GM19025 (cell line): ENCODE measurements around the gene GUCA2A.

Source experiments
- ATAC-seq: cut with Tn5 transposase; IDR thresholded peaks from one replicate; pipeline ENCODE4 v1.9.1; 2021; ENCODE audit warnings: mild to moderate bottlenecking, low read depth, moderate library complexity; ENCODE audit not compliant: unreplicated experiment

The GUCA2A gene

DNA sequence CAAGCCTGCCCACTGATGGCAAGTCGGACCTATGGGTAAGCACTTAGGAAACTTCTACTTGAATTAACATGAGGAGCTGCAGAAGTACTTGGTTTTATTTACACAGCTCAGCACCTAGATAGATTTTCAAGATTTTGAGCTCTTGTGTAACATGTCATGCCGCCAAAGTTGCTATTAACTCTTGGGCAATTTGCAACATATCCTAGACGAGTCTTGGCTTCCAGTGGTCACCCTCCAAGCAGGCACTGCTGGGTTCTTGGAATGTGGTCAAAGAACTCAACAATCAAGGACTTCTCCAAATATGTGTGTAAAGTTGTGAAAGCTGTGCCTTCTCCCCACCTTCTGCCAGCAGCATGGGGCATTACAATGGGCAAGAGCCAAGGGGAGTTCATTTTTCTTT, 29.1 kb downstream of the GUCA2A start:
- no peak for ATAC-seq

DNA sequence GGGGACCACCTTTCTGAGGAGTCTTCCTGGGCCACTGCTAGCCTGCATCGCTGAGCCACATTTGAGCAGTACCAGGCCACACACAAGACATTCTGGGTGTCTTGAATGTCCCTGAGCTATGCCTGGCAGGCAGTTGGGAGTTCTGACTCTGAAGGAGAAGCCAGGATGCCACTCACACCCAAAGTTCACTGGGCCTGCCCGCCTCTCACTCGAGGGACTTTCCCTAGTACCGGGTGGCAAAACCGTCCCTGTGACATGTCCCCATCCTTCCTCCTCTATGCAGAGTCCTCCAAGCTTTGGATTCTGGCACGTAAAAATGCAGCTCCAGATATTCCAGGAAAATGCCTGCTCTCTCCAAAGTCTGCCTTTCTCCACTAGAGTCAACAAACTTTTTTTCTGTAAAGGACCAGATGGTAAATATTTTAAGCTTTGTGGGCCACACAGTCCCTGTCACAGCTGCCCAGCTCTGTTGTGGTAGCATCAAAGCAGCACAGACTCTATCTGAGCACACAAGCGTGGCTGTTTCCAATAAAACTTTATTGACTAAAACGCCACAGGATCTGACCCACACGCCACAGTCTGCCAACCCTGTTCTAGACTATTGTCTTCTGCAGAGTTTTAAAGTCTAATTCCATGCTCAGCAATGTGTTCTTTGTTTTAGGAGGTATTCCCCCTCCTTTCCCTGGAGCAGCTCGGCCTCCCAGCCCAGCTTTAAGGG, 30.6 kb downstream of the GUCA2A start:
- ATAC-seq, result no peak

DNA sequence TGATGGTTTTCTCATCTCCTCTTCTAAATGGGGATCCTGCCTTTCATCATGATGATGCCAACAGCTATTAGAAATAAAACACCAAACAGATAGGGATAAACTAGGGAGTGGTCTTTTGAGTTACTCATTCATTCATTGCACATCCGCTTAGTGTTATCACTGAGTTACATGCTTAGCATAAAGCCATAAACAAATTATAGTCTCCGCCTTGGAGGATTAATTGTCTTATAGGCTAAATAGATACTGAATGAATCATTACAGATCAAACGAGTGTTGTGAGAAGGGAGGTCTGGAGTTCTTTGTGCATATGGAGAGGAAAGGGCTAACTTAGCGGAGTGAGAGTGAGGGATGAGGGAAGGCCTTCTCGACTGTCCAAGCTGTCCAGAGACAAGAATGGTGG, 31.2 kb downstream of the GUCA2A start:
- ATAC-seq, result no peak

DNA sequence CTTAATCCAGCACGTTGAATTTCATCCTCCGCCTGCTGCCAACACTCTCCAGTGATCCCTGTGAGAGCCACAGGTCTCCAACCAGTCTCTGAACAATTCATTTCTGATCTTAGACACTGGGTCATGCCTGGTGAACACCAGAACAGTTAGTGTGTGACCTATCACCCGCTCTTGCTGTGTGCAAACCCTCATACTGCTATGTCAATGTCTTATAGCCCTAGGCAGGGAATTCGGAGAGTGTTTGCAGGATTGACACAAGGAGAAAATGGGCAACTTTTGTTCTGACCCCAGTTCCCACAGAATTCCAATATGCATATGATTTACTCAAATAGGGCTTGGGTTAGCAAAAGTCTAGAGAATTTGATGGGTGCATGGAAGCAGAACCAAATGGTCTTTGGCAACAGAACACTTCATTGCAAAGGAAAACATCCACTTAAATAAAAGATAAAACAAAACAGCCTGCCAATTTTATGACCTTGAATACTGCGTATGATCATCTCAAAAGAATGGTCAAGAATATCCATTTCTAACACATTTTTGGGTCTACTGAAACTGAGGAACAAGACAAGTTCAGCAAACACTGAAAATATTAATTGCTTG, 34.4 kb downstream of the GUCA2A start:
- ATAC-seq, result no peak

DNA sequence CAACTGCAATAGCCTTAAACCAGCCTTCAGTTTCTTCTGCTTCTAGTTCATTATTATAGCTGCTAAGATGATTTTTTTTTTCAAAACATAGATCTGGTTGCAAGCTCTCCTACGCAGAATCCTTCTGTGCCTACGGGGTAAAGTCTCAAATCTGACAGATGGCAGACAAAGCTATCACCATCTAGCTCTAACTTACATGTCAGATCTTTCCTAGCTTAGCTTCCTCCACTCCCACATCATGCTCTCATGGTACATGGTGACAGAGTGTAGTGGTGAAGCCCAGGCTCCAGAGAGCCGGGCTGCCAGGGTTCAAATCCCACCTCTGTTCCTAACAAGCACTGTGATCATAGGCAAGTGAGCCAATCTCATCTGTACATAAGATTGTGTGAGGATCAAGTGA, 35.6 kb downstream of the GUCA2A start:
- no peak for ATAC-seq

DNA sequence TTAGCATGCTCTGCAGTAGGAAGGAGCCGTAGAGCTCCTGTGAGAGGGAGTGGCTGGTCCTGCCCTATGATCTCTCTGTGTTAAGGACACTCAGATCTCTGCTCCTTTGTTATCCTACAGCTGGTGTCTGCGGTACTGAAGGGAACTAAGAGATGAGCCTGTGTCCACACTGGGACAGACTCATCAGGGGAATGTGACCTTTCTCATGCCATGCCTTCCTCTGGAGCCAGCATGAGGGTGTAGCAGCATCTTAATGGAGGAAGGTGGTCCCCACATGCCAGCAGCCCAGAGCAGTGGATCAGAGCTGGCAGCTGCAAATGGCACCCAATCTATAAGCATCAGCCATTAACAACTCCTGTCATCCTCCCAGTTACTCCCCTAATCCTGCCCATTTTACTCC, 36.0 kb downstream of the GUCA2A start:
- ATAC-seq, result no peak

DNA sequence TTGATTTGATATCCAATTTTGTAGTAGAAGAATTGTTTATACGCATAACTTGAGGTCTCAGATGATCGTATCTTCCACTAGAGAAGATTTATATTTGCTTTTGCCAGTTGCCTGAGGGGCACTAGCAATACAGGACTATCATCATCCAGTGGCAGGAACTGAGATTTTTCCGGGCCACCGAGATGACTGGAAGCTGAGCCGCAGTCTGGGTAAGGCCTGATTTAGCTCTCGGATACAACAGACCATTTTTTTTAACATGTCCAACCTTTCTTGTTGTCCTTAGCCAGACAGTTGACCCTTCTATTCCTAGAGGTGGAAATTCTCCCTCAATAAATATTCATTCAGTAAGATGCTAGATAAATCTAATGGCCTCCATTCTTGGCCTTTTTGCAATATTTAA, 36.8 kb downstream of the GUCA2A start:
- no peak for ATAC-seq

DNA sequence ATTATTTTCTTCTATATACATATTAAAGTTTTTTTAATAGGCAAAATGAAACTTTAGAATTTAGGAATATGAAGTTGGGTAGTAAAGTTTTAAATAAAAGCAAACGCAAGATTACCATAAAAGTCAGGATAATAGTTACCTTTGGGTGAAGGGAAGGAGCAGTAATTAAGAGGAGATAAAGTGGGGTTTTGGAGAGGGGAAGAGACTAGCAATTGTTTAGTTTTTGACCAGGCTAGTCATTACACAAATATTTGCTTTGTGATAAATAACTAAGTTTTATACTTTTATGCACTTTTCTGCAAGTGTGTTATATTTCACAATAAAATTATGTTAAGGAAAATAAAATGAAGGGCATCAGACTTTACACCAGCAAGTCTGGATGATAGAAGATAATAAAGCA, 39.0 kb downstream of the GUCA2A start:
- no peak for ATAC-seq

DNA sequence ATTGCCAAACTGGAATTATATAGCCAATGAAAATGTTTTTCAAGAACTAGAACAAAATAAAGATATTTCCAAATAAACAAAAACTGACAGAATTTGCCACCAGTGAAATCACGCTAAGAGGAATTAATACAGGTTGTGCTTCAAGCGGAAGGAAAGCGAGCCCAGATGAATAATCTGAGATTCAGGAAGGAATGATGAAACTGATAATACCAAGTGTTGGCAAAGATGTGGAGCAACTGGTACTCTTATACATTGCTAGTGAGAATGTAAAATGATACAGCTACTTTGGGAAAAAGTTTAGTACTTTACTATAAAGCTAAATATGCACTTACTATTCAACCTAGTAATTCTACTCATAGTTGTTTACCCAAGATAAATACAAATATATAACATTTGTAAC, 42.1 kb downstream of the GUCA2A start:
- ATAC-seq, result no peak

DNA sequence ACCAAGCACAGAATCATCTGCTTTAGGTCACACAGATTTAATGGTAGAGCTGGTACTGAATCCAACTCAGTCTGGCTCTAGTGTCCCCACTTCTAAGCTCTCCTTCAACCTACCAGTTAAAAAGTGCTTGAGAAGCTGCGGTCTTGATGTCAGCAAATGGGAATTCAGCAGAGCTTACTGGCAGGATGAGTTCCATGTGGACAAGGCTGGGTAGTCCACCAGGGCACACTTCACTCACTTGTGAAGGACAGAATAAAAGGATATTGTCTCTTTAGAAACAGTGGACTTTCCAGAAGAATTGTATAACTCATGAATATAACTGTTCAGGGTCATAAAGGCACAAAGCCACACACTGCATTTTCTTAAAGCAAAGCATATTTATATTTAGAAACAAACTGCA, 46.4 kb downstream of the GUCA2A start:
- ATAC-seq, result no peak

DNA sequence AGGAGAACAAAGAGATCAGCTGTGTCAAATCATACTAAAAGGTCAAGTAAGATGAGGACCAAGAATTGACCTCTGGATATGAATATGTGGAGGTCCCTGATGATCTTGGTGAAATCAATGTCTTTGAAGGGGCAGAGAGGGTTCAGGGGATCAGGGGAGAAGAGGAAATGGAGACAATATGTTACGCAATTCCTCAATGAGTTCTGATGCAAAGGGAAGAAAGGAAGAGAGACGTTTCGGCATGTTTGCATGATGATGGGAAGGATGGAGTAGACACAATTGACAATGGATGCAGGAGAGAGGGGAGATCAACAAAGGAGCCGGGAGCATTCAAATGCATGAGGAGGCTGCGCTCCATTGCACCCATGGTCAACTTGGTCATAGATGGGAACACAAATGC, 47.3 kb downstream of the GUCA2A start:
- no peak for ATAC-seq

DNA sequence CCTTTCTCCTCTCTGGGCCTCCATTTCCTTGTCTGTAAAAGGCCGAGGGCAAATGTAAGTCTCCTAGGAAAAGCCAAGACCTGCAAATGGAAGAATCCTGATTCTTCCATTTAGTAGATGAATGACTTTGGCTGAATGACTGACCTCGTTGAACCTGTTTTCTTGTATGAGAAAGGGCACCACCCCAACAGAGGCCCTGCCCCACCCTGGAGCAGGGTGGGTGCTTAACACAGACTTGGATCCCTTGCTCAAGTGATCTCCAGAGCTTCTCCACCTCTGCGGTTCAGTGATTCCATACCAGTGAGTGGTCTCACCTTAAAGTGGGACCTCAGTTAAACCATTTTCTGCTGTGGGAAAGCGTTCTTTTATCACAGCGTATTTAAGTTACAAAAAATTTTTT, 50.3 kb downstream of the GUCA2A start:
- ATAC-seq, result no peak
